ENCODE results near the gene NID1.
"Not testable (repeated sequence)": the region's sequence is repeated elsewhere in the genome, so short reads cannot be mapped to it uniquely, and the experiment has no call there.

The NID1 gene

GRCh38 chr1:236021424-236022135 lies 43.3 kb downstream of the NID1 start:
- DNase-seq: no peak

- DNase-seq: no peak
These were observed 44.3 kb downstream of the NID1 start for GRCh38 chr1:236020359-236021219.

- DNase-seq: no peak
These were observed 45.9 kb downstream of the NID1 start for GRCh38 chr1:236018885-236019453.

- DNase-seq: no peak
These were observed 48.0 kb downstream of the NID1 start for GRCh38 chr1:236016782-236017400.

- DNase-seq: no peak
These were observed 48.8 kb downstream of the NID1 start for GRCh38 chr1:236016083-236016482.

GRCh38 chr1:236015539-236015938 lies 49.4 kb downstream of the NID1 start:
- DNase-seq: no peak

- no peak for DNase-seq
These were observed 51.6 kb downstream of the NID1 start for GRCh38 chr1:236013330-236013729.

GRCh38 chr1:236011641-236012040 lies 53.2 kb downstream of the NID1 start:
- no peak for DNase-seq

GRCh38 chr1:236010443-236010842 lies 54.4 kb downstream of the NID1 start:
- DNase-seq: no peak

GRCh38 chr1:236009857-236010256 lies 55.0 kb downstream of the NID1 start:
- DNase-seq: no peak

- no peak for DNase-seq
These were observed 55.7 kb downstream of the NID1 start for GRCh38 chr1:236009191-236009590.

- no peak for DNase-seq
These were observed 57.1 kb downstream of the NID1 start for GRCh38 chr1:236007781-236008180.

GRCh38 chr1:236003058-236003457 lies 61.8 kb downstream of the NID1 start:
- not testable (repeated sequence) for DNase-seq

GRCh38 chr1:236002572-236002971 lies 62.3 kb downstream of the NID1 start:
- DNase-seq: no peak

- peak; percentile 93 for DNase-seq
These were observed 62.9 kb downstream of the NID1 start for GRCh38 chr1:236002025-236002390.

GRCh38 chr1:236000781-236001180 lies 64.1 kb downstream of the NID1 start:
- DNase-seq: no peak

- no peak for DNase-seq
These were observed 65.5 kb downstream of the NID1 start for GRCh38 chr1:235999259-235999925.

GRCh38 chr1:235998812-235999211 lies 66.1 kb downstream of the NID1 start:
- no peak for DNase-seq

- DNase-seq: no peak
These were observed 67.0 kb downstream of the NID1 start for GRCh38 chr1:235997931-235998330.

GRCh38 chr1:235997049-235997448 lies 67.8 kb downstream of the NID1 start:
- no peak for DNase-seq

- peak; percentile 55 for DNase-seq
These were observed 68.7 kb downstream of the NID1 start for GRCh38 chr1:235996048-235996785.

GRCh38 chr1:235995511-235995910 lies 69.4 kb downstream of the NID1 start:
- DNase-seq: no peak

Data from SHP77 treated with DMSO at 0.1 percent for 48 hours (cell line).